Testis (tissue), 3 donors: ENCODE measurements around the gene COL1A2. TPM values are rescaled to one million over a fixed set of nuclear protein-coding genes. Genes with fewer than 3 reads are reported as not detected.

ENCODE experiments used
- DNase-seq: peaks from one replicate; pipeline ENCODE4 v3.0.0-alpha.2; 2019
- H3K27ac ChIP-seq, 2 donors: fragments of 200-600 bp; sonication (generic); one replicate each; pipeline ENCODE4 v1.5.1; 2019
- H3K27me3 ChIP-seq: fragments of 200-600 bp; sonication (generic); one replicate; pipeline ENCODE4 v1.5.1; 2019
- H3K36me3 ChIP-seq: fragments of 200-600 bp; sonication (generic); one replicate; pipeline ENCODE4 v1.5.1; 2017; ENCODE audit warnings: low read depth; ENCODE audit errors: missing control alignments
- H3K4me1 ChIP-seq: fragments of 200-600 bp; sonication (generic); one replicate; pipeline ENCODE4 v1.5.1; 2019
- H3K4me3 ChIP-seq, 2 donors: fragments of 200-600 bp; sonication (generic); one replicate each; pipeline ENCODE4 v1.5.1; 2017 to 2019
- H3K9me3 ChIP-seq: fragments of 200-600 bp; sonication (generic); one replicate; pipeline ENCODE4 v1.5.1; 2017
- CTCF ChIP-seq, 3 experiments: fragments of 450-650 bp in 2 of 3; fragments of 200-600 bp in 1 of 3; sonication (generic) in 1 of 3; IDR thresholded peaks; one replicate each; pipeline ENCODE4 v1.5.1; 2016 to 2019; ENCODE audit warnings: antibody characterized with exemption in 3 of 3, mild to moderate bottlenecking in 2 of 3, moderate library complexity in 1 of 3
- POLR2A ChIP-seq: fragments of 450-650 bp; IDR thresholded peaks from one replicate; pipeline ENCODE4 v1.6.1; 2017; ENCODE audit warnings: antibody characterized with exemption, mild to moderate bottlenecking, moderate library complexity
- WGBS, 2 donors: methylation state at CpG; one replicate each; pipeline ENCODE4 v1.1.5; 2018; 5-methylcytosine and 5-hydroxymethylcytosine counted together
- intact Hi-C: fragments of 100-400 bp; cut with DNase I; formaldehyde crosslinking; loops from one replicate; pipeline ENCODE4 v1.15.1; 2023; ENCODE audit warnings: low total_unique reads
- polyA plus RNA-seq: library from polyadenylated mRNA; stranded (reverse); fragments of 350-450 nt; fragmentation: Illumina TruSeq; extraction: RNeasy Lipid Tissue Mini Kit (QIAGEN cat#74804); gene quantifications from one replicate; pipeline ENCODE4 v1.2.3, GENCODE V29; 2014; ENCODE audit warnings: low read depth, low replicate concordance; ENCODE audit not compliant: insufficient read depth
- total RNA-seq, 2 donors: library from RNA; depleted of rRNA; stranded (reverse); fragments of >200 nt; gene quantifications; one replicate each; pipeline ENCODE4 v1.2.3, GENCODE V29; 2016

Gene COL1A2
- total and polyA plus RNA-seq, 3 donors from 2014 or later, result 465 to 979 (median 866) TPM

GRCh38 chr7:94417901-94418300 lies 23.2 kb downstream of the COL1A2 start:
- no peak overlapping the region for H3K27ac ChIP-seq
- H3K36me3 ChIP-seq, result no peaks in the 10 kb centered on the region

GRCh38 chr7:94418851-94419250 lies 24.2 kb downstream of the COL1A2 start:
- H3K9me3 ChIP-seq, result no peaks in the 10 kb centered on the region
- intact Hi-C loops, result no loop called here
- 61 to 66% methylated on average over 5 of the region's 5 CpGs for WGBS, 2 donors
- no peak overlapping the region for H3K27ac ChIP-seq
- no peaks in the 10 kb centered on the region for H3K4me1 ChIP-seq
- H3K4me3 ChIP-seq, result no peak overlapping the region
- TF ChIP-seq CTCF (IDR thresholded peaks at IDR 0.05), result no peak
- TF ChIP-seq POLR2A, result no peak
- no peaks in the 10 kb centered on the region for H3K36me3 ChIP-seq
- no peaks in the 10 kb centered on the region for H3K27me3 ChIP-seq
- DNase-seq, result no peak

More at GRCh38 chr7:94417901-94418300, 23.2 kb downstream of the COL1A2 start:
- H3K9me3 ChIP-seq, result no peaks in the 10 kb centered on the region
- TF ChIP-seq POLR2A (no peak), CTCF (IDR thresholded peaks at IDR 0.05) (no peak)
- WGBS, 2 donors, result 77 to 83% methylated on average over 3 of the region's 3 CpGs
- no peaks in the 10 kb centered on the region for H3K27me3 ChIP-seq
- H3K4me3 ChIP-seq, result no peak overlapping the region
- intact Hi-C loops, result no loop called here
- no peak for DNase-seq
- peaks cover 6% of the 10 kb centered on the region for H3K4me1 ChIP-seq

GRCh38 chr7:94420328-94420727 lies 25.6 kb downstream of the COL1A2 start:
- Histone ChIP-seq H3K27ac (no peak overlapping the region), H3K4me1 (no peaks in the 10 kb centered on the region), H3K9me3 (no peaks in the 10 kb centered on the region), H3K27me3 (no peaks in the 10 kb centered on the region), H3K36me3 (no peaks in the 10 kb centered on the region), H3K4me3 (no peak overlapping the region)
- TF ChIP-seq CTCF (IDR thresholded peaks at IDR 0.05) (no peak), POLR2A (no peak)
- DNase-seq, result no peak
- intact Hi-C loops, result no loop called here
- 71 to 73% methylated on average over 6 of the region's 6 CpGs for WGBS, 2 donors

GRCh38 chr7:94421681-94422080 lies 27.0 kb downstream of the COL1A2 start:
- Histone ChIP-seq H3K4me1 (no peaks in the 10 kb centered on the region), H3K27ac (no peak overlapping the region), H3K9me3 (no peaks in the 10 kb centered on the region), H3K4me3 (no peak overlapping the region), H3K36me3 (no peaks in the 10 kb centered on the region), H3K27me3 (no peaks in the 10 kb centered on the region)
- DNase-seq, result no peak
- WGBS, 2 donors, result 57 to 60% methylated on average over 3 of the region's 3 CpGs
- intact Hi-C loops, result no loop called here
- TF ChIP-seq CTCF (IDR thresholded peaks at IDR 0.05) (no peak), POLR2A (no peak)

- Histone ChIP-seq H3K27ac (no peak overlapping the region), H3K27me3 (no peaks in the 10 kb centered on the region), H3K4me3 (no peak overlapping the region), H3K9me3 (no peaks in the 10 kb centered on the region), H3K4me1 (no peaks in the 10 kb centered on the region), H3K36me3 (no peaks in the 10 kb centered on the region)
- no peak for TF ChIP-seq CTCF (IDR thresholded peaks at IDR 0.05)
- no peak for DNase-seq
- intact Hi-C loops, result no loop called here
- 44 to 61% methylated on average over 1 of the region's 1 CpG for WGBS, 2 donors
Observed at GRCh38 chr7:94422136-94422535, 27.4 kb downstream of the COL1A2 start.
